T47D (cell line): ENCODE data around the gene PRKAR1B.

ENCODE experiments used
- DNase-seq, 2 experiments: peaks; one replicate each; pipeline versions ENCODE4 v3.0.0 to v3.0.0-alpha.2; 2011 to 2012; ENCODE audit warnings: low read depth in 1 of 2, low spot score in 1 of 2
- JUND ChIP-seq: IDR thresholded peaks from 2 replicates; pipeline ENCODE4 v1.6.1; 2012; ENCODE audit warnings: low read depth
- in situ Hi-C: cut with HindIII; loops from 2 replicates; pipeline ENCODE4 v1.10.0; 2016; ENCODE audit warnings: low sequenced_read_pairs, low pct_unique_long_range_greater_than_20kb

Gene PRKAR1B

DNA sequence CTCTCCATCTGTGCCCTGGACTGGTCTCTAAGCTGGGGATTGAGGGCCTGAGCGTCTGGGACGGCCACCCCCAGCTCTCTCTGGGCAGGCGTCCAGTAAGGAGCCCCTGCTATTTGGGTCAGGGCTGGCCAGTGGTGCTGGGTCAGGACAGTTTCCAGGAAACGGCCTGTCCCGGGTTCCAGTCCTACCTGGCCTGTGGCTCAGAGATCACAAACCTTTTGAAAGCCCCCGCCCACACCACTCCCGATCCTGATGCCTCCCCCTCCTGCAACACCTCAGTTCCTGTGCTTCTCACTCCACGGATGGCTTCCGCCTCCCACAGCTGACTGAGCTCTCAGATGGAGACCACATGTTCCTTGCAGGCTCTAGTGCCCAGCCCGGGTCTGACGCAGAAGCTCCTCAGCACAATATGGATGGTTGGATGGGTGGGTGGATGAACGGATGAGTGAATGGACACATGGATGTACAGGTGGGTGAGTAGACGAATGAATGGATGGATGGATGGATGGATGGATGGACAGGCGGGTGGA, 115.7 kb downstream of the PRKAR1B start:
- TF ChIP-seq JUND = no peak
- no peak for DNase-seq
- in situ Hi-C loops = no loop called here

DNA sequence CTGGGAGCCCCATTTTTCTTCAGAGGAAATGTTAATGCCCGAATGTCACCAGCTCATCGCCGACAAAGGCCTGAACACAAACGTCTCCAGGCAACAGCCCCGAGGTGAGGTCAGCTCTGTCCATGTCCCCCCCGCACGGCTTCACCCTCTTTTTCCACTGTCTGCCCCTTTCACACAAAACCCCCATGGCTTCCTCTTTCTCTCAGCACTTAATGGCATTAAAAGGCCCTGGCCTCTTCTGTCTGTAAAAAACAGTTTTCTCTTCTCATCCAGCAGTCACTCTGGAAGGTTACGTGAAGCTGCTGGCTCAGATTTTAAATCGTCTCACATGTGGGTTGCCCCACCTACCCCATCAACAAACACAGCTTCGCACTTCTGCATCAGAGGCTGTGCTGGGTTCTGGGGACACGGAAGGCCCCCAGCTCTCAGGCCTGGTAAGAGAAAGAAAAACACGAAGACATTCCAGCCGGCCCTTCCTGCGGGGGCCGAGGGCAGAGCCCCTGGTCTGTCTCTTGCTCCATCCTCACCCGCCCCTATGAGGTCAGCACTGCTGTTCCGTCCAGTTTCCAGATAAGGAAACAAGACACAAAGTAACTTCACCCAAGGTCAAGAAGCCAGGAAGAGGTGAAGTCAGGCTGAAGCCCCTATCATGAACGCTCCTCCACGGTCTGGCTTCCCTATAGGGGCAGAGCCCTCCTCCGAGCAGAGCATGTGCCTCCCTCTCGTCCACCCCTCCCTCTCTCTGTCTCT, 116.4 kb downstream of the PRKAR1B start:
- no peak for DNase-seq
- in situ Hi-C loops = no loop called here
- no peak for TF ChIP-seq JUND

DNA sequence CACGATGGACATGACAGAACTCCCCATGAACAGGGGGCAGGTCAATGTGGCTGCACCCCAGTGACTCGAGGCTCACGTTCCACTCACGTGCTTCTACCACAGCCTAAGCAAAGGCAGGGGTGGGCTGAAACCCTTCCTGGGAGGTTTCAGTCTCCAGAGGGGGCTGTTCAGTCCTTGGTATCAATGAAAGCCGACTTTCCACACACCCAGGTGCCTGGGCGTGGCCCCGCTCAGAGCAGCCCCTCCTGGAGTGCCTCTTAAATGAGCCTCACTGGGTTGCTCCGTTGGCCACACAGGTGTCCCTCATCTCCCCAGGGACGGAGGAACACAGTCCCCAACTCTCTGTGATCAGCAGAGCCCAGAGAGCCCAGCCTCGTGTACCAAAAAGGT, 116.9 kb downstream of the PRKAR1B start:
- TF ChIP-seq JUND = no peak
- in situ Hi-C loops = no loop called here
- DNase-seq = no peak

DNA sequence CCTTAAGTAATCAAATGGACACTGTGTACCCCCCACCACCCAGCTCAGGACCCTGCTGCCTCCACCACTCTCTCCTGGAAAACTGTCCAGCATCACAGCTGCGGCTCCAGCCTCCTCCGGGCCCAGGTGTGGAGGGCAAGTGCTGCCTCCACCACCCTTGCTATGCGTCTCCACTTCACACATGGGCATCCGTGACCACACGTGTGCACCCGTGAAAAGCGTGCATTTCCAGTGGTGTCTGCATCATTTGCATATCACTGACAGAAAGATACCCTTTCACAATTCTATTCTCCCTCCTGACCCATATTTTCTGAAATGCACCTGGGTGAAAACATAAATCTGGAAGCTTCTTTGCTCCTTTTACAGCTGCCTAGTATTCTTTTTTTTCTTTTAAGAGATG, 117.7 kb downstream of the PRKAR1B start:
- no peak for TF ChIP-seq JUND
- in situ Hi-C loops = no loop called here
- no peak for DNase-seq

DNA sequence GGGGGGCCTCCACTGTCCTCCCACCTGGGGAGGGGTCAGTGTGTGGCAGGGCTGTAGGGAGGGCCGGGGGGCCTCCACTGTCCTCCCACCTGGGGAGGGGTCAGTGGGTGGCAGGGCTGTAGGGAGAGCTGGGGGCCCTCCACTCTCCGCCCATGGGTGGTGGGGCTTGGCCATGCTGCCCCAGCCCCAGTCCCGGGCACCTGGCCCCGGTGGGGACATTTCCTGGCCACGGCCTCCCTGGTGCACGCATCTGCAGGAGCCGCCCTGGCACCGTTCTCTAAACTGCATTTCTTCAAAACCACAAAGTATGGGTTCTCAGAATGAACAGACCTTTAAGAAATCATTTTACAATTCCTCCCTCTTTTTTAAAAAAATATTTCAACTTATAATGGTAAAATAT, 118.1 kb downstream of the PRKAR1B start:
- DNase-seq = no peak
- no peak for TF ChIP-seq JUND
- in situ Hi-C loops = no loop called here

DNA sequence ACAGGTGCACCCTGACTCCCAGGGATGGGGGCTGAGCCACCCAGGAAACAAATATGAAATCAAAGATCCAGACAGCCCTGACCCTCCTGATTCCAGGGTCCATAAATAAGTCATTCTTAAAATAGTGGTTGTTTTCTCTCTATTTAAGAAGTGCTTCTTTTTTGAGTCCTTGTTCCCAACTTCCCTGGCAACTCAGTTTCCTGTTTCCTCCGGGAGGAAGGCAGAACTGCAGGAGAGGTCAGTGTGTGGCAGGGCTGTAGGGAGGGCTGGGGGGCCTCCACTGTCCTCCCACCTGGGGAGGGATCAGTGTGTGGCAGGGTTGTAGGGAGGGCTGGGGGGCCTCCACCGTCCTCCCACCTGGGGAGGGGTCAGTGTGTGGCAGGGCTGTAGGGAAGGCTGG, 118.7 kb downstream of the PRKAR1B start:
- in situ Hi-C loops = no loop called here
- DNase-seq = no peak
- TF ChIP-seq JUND = no peak

DNA sequence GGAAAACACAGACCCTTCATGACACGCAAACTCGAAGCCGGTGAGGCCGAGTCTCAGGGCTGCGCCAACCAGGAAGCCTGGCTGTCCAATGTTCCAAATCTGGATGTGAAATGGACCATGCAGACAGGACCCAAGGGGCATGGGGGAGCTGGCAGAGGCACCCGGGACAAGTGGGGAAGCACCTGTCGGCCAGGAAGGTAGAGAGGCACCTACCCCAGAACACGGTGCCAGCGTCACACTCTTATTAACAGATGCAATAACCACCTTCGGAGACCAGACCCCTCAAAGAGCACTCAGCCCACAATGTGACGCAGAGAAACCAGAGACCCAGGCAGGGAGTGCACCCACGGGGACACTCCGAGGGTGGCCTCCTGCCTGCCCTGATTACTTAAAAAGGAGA, 119.1 kb downstream of the PRKAR1B start:
- no peak for DNase-seq
- in situ Hi-C loops = no loop called here
- TF ChIP-seq JUND = no peak

DNA sequence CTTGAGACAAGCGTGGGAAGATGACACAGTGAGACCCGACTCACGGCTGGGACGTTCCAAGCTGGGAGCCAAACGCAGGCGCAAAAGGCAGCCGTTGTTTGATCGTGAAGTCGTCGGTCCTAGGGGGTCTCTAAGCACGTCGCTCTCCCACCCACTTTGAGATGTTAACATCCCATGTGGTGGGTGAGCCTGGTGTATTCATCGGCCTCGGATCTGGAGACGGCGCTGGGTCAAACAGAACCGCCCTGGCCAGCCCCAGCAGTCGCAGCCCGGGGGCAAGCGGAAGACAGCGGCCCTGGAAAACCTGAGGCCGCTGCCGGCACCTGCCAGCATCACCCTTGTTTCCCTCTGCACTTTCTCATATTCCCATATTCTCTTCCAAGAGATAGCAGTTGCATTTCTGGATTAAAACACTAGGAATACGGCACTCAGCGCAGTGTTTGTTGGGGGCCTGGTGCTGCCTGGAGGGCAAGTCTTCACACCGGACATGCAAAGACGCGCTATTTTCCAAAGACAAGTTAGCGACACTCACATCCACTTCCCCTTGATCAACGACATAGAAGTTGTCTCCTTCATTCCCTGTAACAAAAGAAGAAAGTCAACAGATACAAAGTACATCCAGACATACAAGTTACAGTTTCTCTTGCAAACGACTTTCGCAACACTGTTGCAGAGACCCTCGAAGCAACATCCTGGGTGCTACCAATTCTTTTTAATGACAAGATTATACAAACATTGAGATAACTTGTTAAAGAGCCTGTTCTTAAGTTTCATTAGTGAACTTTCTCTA, 121.2 kb downstream of the PRKAR1B start:
- TF ChIP-seq JUND = no peak
- DNase-seq = no peak
- in situ Hi-C loops = no loop called here

DNA sequence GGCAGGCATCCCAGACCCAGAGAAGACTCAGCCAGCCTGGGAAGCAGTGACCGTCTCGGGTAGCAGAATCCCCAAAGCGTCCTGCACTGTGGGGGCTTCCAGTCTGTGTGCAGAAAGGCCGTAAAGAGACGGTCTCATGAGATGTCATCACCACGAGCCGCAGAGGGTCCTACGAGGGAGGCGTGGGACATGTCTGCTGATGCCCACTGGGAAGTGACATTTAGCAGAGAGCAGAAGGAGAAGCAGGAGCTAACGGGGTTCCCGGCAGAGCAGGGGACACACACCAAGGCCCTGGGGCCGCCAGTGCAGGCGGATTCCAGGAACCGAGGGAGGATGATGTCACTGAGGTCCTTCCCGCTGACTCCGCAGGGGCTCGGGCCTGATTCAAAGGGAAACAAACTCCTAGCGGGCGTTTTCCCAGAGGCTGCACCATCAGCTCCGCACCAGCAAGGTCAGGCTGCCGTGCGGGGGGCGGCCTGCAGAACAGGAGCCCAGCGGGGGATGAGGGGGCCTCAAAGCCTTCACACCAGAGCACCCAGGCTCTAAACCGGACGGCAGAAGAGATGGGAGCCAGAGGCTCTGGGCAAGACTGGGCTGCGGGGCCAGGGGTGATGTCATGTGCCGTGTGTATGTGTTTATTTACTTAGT, 122.1 kb downstream of the PRKAR1B start:
- TF ChIP-seq JUND = no peak
- no peak for DNase-seq
- in situ Hi-C loops = no loop called here

DNA sequence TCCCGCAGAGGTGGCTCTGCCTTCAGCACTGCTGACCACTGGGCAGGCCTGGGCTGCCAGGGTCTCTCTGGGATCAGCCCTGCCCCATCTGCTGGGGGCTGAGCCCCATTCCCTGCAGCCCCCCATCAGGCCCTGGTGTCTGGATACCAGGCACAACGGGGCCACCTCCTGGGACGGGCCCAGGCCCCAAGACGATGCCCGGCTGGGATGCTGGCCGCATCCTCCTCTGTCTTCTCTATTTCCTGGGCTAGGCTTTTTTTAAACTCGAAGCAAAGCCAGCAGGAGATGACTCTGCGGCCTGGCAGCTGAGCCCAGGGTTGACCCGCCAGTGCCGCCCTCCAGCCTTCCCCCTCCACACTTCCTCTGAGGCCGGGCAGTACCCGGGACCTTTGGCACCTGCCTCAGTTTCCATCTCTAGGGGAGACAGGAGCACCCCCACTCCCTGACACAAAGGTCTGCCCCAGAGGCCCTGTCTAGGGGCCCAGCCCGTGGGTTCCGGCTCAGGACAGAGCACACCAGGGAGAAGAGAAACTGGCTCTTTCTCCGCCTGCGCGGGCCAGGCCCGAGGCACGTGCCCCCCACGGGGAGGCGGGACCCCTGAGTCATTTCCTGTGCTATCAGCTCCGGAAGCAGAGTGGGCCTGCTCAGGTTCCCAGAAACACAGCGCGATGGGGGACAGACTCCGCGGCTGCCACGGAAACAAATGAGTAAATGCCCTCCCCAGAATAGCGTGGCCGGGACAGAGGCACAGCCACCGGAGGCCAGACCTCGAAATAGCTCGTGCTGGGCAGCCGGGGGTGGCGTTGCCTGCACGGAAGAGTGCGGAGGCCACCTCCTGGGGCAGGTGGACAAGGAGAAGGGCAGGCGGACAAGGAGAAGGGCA, 122.8 kb downstream of the PRKAR1B start:
- DNase-seq = no peak
- no peak for TF ChIP-seq JUND
- in situ Hi-C loops = no loop called here

DNA sequence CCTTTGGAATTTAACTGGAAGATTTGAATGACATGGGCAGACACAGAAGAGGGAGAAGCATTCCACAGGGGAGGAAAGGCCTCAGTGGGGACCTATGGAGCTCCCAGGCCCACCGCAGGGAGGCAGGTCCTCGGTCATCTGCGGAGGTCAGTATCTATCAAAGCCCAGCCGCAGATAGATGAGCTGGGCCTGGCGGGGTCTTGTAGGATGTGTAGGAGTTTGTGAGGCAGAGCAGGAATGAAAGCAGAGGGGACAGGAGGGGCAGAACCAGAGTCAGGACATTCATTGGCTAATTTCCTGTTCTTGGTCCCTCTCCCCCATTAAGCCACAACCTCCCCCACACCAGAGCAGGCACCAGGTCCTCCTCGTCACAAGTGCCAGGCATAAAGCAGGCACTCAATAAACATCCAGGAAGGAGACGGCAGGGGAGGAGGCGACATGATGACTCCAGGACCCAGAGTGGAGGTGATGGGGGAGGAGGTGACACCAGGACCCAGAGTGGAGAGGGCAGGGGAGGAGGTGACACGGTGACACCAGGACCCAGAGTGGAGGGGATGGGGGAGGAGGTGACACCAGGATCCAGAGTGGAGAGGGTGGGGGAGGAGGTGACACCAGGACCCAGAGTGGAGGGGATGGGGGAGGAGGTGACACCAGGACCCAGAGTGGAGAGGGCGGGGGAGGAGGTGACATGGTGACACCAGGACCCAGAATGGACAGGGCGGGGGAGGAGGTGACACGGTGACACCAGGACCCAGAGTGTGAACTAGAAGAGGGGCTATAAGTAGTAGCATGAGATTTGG, 123.7 kb downstream of the PRKAR1B start:
- no peak for DNase-seq
- no peak for TF ChIP-seq JUND
- in situ Hi-C loops = no loop called here
